GM19455 (cell line): Measurements from ENCODE around the gene HPS1.

Source experiments
- ATAC-seq: cut with Tn5 transposase; IDR thresholded peaks from one replicate; pipeline ENCODE4 v1.9.1; 2021; ENCODE audit not compliant: unreplicated experiment

Gene HPS1

GRCh38 chr10:98465866-98466265 lies 19.1 kb upstream of the HPS1 start:
- ATAC-seq, result no peak

GRCh38 chr10:98463976-98464754 lies 17.4 kb upstream of the HPS1 start:
- no peak for ATAC-seq

- ATAC-seq, result no peak
These were observed 16.3 kb upstream of the HPS1 start for GRCh38 chr10:98463016-98463415.

GRCh38 chr10:98461500-98461842 lies 14.7 kb upstream of the HPS1 start:
- no peak for ATAC-seq

GRCh38 chr10:98460837-98461499 lies 14.2 kb upstream of the HPS1 start:
- ATAC-seq, result no peak

GRCh38 chr10:98458809-98459784 lies 12.4 kb upstream of the HPS1 start:
- no peak for ATAC-seq

GRCh38 chr10:98457721-98458120 lies 11.0 kb upstream of the HPS1 start:
- ATAC-seq, result no peak

- no peak for ATAC-seq
These were observed 10.1 kb upstream of the HPS1 start for GRCh38 chr10:98456686-98457482.

- no peak for ATAC-seq
These were observed 9.4 kb upstream of the HPS1 start for GRCh38 chr10:98456043-98456570.

- no peak for ATAC-seq
These were observed 7.0 kb upstream of the HPS1 start for GRCh38 chr10:98453729-98454128.

- no peak for ATAC-seq
These were observed 3.9 kb upstream of the HPS1 start for GRCh38 chr10:98450618-98451017.

- ATAC-seq, result no peak
These were observed 2.6 kb upstream of the HPS1 start for GRCh38 chr10:98449287-98449686.

- peak; percentile 42 for ATAC-seq
These were observed 529 bp downstream of the HPS1 start for GRCh38 chr10:98446151-98446660.

GRCh38 chr10:98445200-98445812 lies 1.4 kb downstream of the HPS1 start:
- ATAC-seq, result no peak

- ATAC-seq, result no peak
These were observed 2.3 kb downstream of the HPS1 start for GRCh38 chr10:98444314-98445006.

- no peak for ATAC-seq
These were observed 8.0 kb downstream of the HPS1 start for GRCh38 chr10:98438715-98439114.

GRCh38 chr10:98436704-98437103 lies 10.0 kb downstream of the HPS1 start:
- ATAC-seq, result no peak

GRCh38 chr10:98435178-98435577 lies 11.6 kb downstream of the HPS1 start:
- ATAC-seq, result no peak
